ACHN (cell line): ENCODE measurements around the gene ARMS2.
A peak's percentile ranks its signal among the peaks of the same experiment; 100 is the strongest.

Experiments
- DNase-seq: peaks from one replicate; pipeline ENCODE4 v3.0.0-alpha.2; 2015
- in situ Hi-C: cut with HindIII; loops from 2 replicates; pipeline ENCODE4 v1.10.0; 2017; ENCODE audit warnings: low sequenced_read_pairs, low pct_ligation_motif_present, low pct_unique_long_range_greater_than_20kb

The ARMS2 gene

GRCh38 chr10:122500726-122501125, 46.3 kb downstream of the ARMS2 start:
- DNase-seq = no peak
- in situ Hi-C loops = no loop called here

GRCh38 chr10:122503012-122503411, 48.6 kb downstream of the ARMS2 start:
- in situ Hi-C loops = no loop called here
- no peak for DNase-seq

GRCh38 chr10:122503886-122504609, 49.6 kb downstream of the ARMS2 start:
- in situ Hi-C loops = no loop called here
- no peak for DNase-seq

GRCh38 chr10:122504610-122504950, 50.1 kb downstream of the ARMS2 start:
- peak; percentile 80 for DNase-seq
- in situ Hi-C loops = no loop called here

- in situ Hi-C loops = no loop called here
- DNase-seq = no peak
Observed at GRCh38 chr10:122505011-122505410, 50.6 kb downstream of the ARMS2 start.

GRCh38 chr10:122505885-122506645, 51.6 kb downstream of the ARMS2 start:
- DNase-seq = no peak
- in situ Hi-C loops = no loop called here
